ENCODE results near the gene CC2D1A. TPM values are rescaled to one million over a fixed set of nuclear protein-coding genes. Genes with fewer than 3 reads are reported as not detected.

Gene CC2D1A
- total RNA-seq, 1 donor from 2014 or later: 22.6 TPM

- Histone ChIP-seq H4K20me1 (ENCODE audit: insufficient read depth, low read length) (no peaks in the 10 kb centered on the region), H3K9ac (ENCODE audit: low read length) (no peak overlapping the region), H3K27me3 (ENCODE audit: insufficient read depth, low read length) (peaks cover 3% of the 10 kb centered on the region), H3K4me2 (ENCODE audit: low read length) (no peak overlapping the region), H3K4me1 (ENCODE audit: insufficient read depth, low read length) (no peaks in the 10 kb centered on the region), H3K9me3 (ENCODE audit: insufficient read depth, low read depth, low read length) (no peaks in the 10 kb centered on the region), H3K36me3 (ENCODE audit: insufficient read depth, low read length) (no peaks in the 10 kb centered on the region), H2AFZ (ENCODE audit: low read depth, low read length) (no peak overlapping the region), H3K79me2 (ENCODE audit: insufficient read depth, low read length) (no peaks in the 10 kb centered on the region), H3K4me3 (ENCODE audit: insufficient read depth, low read depth, low read length) (no peak overlapping the region), H3K27ac (ENCODE audit: low read depth, low read length) (no peak overlapping the region)
- Mint-ChIP-seq H3K27ac (ENCODE audit: unreplicated experiment) (no peak overlapping the region), H3K9me3 (ENCODE audit: unreplicated experiment) (peaks cover 4% of the 10 kb centered on the region), H3K4me3 (ENCODE audit: unreplicated experiment) (no peak overlapping the region), H3K27me3 (ENCODE audit: low read depth, unreplicated experiment) (peaks cover 3% of the 10 kb centered on the region), H3K4me1 (ENCODE audit: low read depth, unreplicated experiment) (no peaks in the 10 kb centered on the region), H3K36me3 (ENCODE audit: low read depth, unreplicated experiment) (no peaks in the 10 kb centered on the region)
- DNase-seq (ENCODE audit: low read depth) (no peak), FAIRE-seq (no peak)
- no peak for TF ChIP-seq CTCF (IDR thresholded peaks at IDR 0.05; ENCODE audit: insufficient read depth, low read depth, low read length)
- TF ChIP-seq EZH2 (IDR thresholded peaks at IDR 0.05; ENCODE audit: insufficient read depth, low read length): no peak
Observed at GRCh38 chr19:13946414-13946813, 40.4 kb downstream of the CC2D1A start.

- no peak overlapping the region for H3K4me2 ChIP-seq (ENCODE audit: low read length)
- H3K4me1 ChIP-seq (ENCODE audit: insufficient read depth, low read length): peaks cover 7% of the 10 kb centered on the region
- DNase-seq (ENCODE audit: low read depth): no peak
- H3K27me3 ChIP-seq (ENCODE audit: insufficient read depth, low read length): no peaks in the 10 kb centered on the region
- H3K27ac ChIP-seq (ENCODE audit: low read depth, low read length): no peak overlapping the region
- no peak overlapping the region for H3K9ac ChIP-seq (ENCODE audit: low read length)
- no peak overlapping the region for H3K4me3 Mint-ChIP-seq (ENCODE audit: unreplicated experiment)
- H3K36me3 Mint-ChIP-seq (ENCODE audit: low read depth, unreplicated experiment): peaks cover 6% of the 10 kb centered on the region
- no peak overlapping the region for H3K4me3 ChIP-seq (ENCODE audit: insufficient read depth, low read depth, low read length)
- H3K79me2 ChIP-seq (ENCODE audit: insufficient read depth, low read length): peaks cover 19% of the 10 kb centered on the region
- H3K36me3 ChIP-seq (ENCODE audit: insufficient read depth, low read length): no peaks in the 10 kb centered on the region
- no peaks in the 10 kb centered on the region for H3K9me3 ChIP-seq (ENCODE audit: insufficient read depth, low read depth, low read length)
- no peak for FAIRE-seq
- H3K9me3 Mint-ChIP-seq (ENCODE audit: unreplicated experiment): no peaks in the 10 kb centered on the region
- no peak overlapping the region for H3K27ac Mint-ChIP-seq (ENCODE audit: unreplicated experiment)
- no peaks in the 10 kb centered on the region for H3K27me3 Mint-ChIP-seq (ENCODE audit: low read depth, unreplicated experiment)
- TF ChIP-seq CTCF (IDR thresholded peaks at IDR 0.05; ENCODE audit: insufficient read depth, low read depth, low read length) (no peak), EZH2 (IDR thresholded peaks at IDR 0.05; ENCODE audit: insufficient read depth, low read length) (no peak)
- no peak overlapping the region for H2AFZ ChIP-seq (ENCODE audit: low read depth, low read length)
- peaks cover 3% of the 10 kb centered on the region for H3K4me1 Mint-ChIP-seq (ENCODE audit: low read depth, unreplicated experiment)
- peaks cover 18% of the 10 kb centered on the region for H4K20me1 ChIP-seq (ENCODE audit: insufficient read depth, low read length)
Observed at GRCh38 chr19:13951043-13951442, 45.0 kb downstream of the CC2D1A start.

- Histone ChIP-seq H2AFZ (ENCODE audit: low read depth, low read length) (peak overlapping the region; percentile 55), H3K4me3 (ENCODE audit: insufficient read depth, low read depth, low read length) (peak overlapping the region; percentile 57), H4K20me1 (ENCODE audit: insufficient read depth, low read length) (peaks cover 18% of the 10 kb centered on the region), H3K9ac (ENCODE audit: low read length) (no peak overlapping the region), H3K27me3 (ENCODE audit: insufficient read depth, low read length) (no peaks in the 10 kb centered on the region), H3K4me1 (ENCODE audit: insufficient read depth, low read length) (peaks cover 7% of the 10 kb centered on the region), H3K27ac (ENCODE audit: low read depth, low read length) (no peak overlapping the region), H3K79me2 (ENCODE audit: insufficient read depth, low read length) (peaks cover 19% of the 10 kb centered on the region), H3K9me3 (ENCODE audit: insufficient read depth, low read depth, low read length) (no peaks in the 10 kb centered on the region), H3K36me3 (ENCODE audit: insufficient read depth, low read length) (peaks cover 6% of the 10 kb centered on the region), H3K4me2 (ENCODE audit: low read length) (peak overlapping the region; percentile 80)
- peak overlapping the region; percentile 89 for H3K4me3 Mint-ChIP-seq (ENCODE audit: unreplicated experiment)
- no peaks in the 10 kb centered on the region for H3K27me3 Mint-ChIP-seq (ENCODE audit: low read depth, unreplicated experiment)
- TF ChIP-seq CTCF (IDR thresholded peaks at IDR 0.05; ENCODE audit: insufficient read depth, low read depth, low read length): no peak
- no peak for TF ChIP-seq EZH2 (IDR thresholded peaks at IDR 0.05; ENCODE audit: insufficient read depth, low read length)
- DNase-seq (ENCODE audit: low read depth): no peak
- no peaks in the 10 kb centered on the region for H3K9me3 Mint-ChIP-seq (ENCODE audit: unreplicated experiment)
- H3K36me3 Mint-ChIP-seq (ENCODE audit: low read depth, unreplicated experiment): peaks cover 6% of the 10 kb centered on the region
- H3K4me1 Mint-ChIP-seq (ENCODE audit: low read depth, unreplicated experiment): peaks cover 3% of the 10 kb centered on the region
- no peak for FAIRE-seq
- H3K27ac Mint-ChIP-seq (ENCODE audit: unreplicated experiment): peak overlapping the region; percentile 62
Observed at GRCh38 chr19:13951799-13952153, 45.8 kb downstream of the CC2D1A start.

Measured in astrocyte (in vitro differentiated cells and primary cell).